HepG2 (cell line): ENCODE measurements around the gene TTLL4. TPM values are rescaled to one million over a fixed set of nuclear protein-coding genes. Genes with fewer than 3 reads are reported as not detected.
A peak's percentile ranks its signal among the peaks of the same experiment; 100 is the strongest.

Source experiments
- ADNP ChIP-seq: sonication (generic); formaldehyde crosslinking; IDR thresholded peaks from 2 replicates; pipeline ENCODE4 v1.4.0; 2020; ENCODE audit warnings: missing genetic modification reagents
- ATF6 ChIP-seq: sonication (generic); formaldehyde crosslinking; conservative IDR thresholded peaks from 2 replicates; pipeline ENCODE4 v1.4.0; 2020; ENCODE audit warnings: missing genetic modification reagents
- CBX5 ChIP-seq: sonication (generic); formaldehyde crosslinking; IDR thresholded peaks from 2 replicates; pipeline ENCODE4 v1.4.0; 2020; ENCODE audit warnings: missing genetic modification reagents, borderline replicate concordance
- CSRNP1 ChIP-seq: sonication (generic); formaldehyde crosslinking; IDR thresholded peaks from 2 replicates; pipeline ENCODE4 v1.8.1; 2023; ENCODE audit warnings: mild to moderate bottlenecking, missing genetic modification reagents
- ELF1 ChIP-seq: sonication (generic); formaldehyde crosslinking; IDR thresholded peaks from 2 replicates; pipeline ENCODE4 v1.4.0; 2020; ENCODE audit warnings: missing genetic modification reagents
- FOSL2 ChIP-seq: sonication (generic); formaldehyde crosslinking; IDR thresholded peaks from 2 replicates; pipeline ENCODE4 v1.4.0; 2020; ENCODE audit warnings: missing genetic modification reagents
- GFI1 ChIP-seq: sonication (generic); formaldehyde crosslinking; IDR thresholded peaks from 2 replicates; pipeline ENCODE4 v1.5.0; 2020; ENCODE audit warnings: missing genetic modification reagents, mild to moderate bottlenecking, borderline replicate concordance
- HMGXB3 ChIP-seq: sonication (generic); formaldehyde crosslinking; IDR thresholded peaks from 2 replicates; pipeline ENCODE4 v1.4.0; 2020; ENCODE audit warnings: missing genetic modification reagents, borderline replicate concordance
- MLLT10 ChIP-seq: sonication (generic); formaldehyde crosslinking; IDR thresholded peaks from 2 replicates; pipeline ENCODE4 v1.4.0; 2020; ENCODE audit warnings: missing genetic modification reagents
- MNT ChIP-seq: fragments of 450-650 bp; IDR thresholded peaks from 2 replicates; pipeline ENCODE4 v1.6.1; 2016
- RNF2 ChIP-seq: fragments of 450-650 bp; conservative IDR thresholded peaks from 2 replicates; pipeline ENCODE4 v1.6.1; 2016; ENCODE audit warnings: low read depth
- TGIF2 ChIP-seq: IDR thresholded peaks from 2 replicates; pipeline ENCODE4 v1.6.1; 2016; ENCODE audit warnings: control low read depth, missing compliant biosample characterization
- ZEB1 ChIP-seq: IDR thresholded peaks from 2 replicates; pipeline ENCODE4 v1.6.1; 2012; ENCODE audit warnings: mild to moderate bottlenecking, low read depth, inconsistent platforms; ENCODE audit not compliant: insufficient replicate concordance
- ZNF639 ChIP-seq: conservative IDR thresholded peaks from 2 replicates; pipeline ENCODE4 v1.6.1; 2018; ENCODE audit warnings: missing genetic modification reagents
- ZNF75D ChIP-seq: sonication (generic); formaldehyde crosslinking; IDR thresholded peaks from 2 replicates; pipeline ENCODE4 v1.8.1; 2023; ENCODE audit warnings: missing genetic modification reagents, mild to moderate bottlenecking, borderline replicate concordance
- polyA plus RNA-seq, 8 experiments: library from polyadenylated mRNA; depleted of rRNA in 3 of 8; stranded (reverse) in 7 of 8; unstranded in 1 of 8; fragments of >200 nt; fragmentation: Illumina TruSeq in 4 of 8; extraction: Trizol in 4 of 8; gene quantifications; 2 replicates each; pipeline versions ENCODE4 v1.2.1 to v1.2.3, GENCODE V29; 2011 to 2016; ENCODE audit warnings: low read depth in 4 of 8, missing spikeins in 1 of 8, mixed read lengths in 1 of 8; ENCODE audit not compliant: insufficient read depth in 1 of 8
- total RNA-seq, 5 experiments: library from RNA; depleted of rRNA; stranded (reverse); fragments of >200 nt; fragmentation: Illumina TruSeq; extraction: Trizol; gene quantifications; 2 replicates each; pipeline ENCODE4 v1.2.3, GENCODE V29; 2016; ENCODE audit warnings: low read depth in 1 of 5

The TTLL4 gene
- total and polyA plus RNA-seq, 2 of the 13 experiments (the other 11 are each of a cell fraction or from before 2014, with no cell fraction given): 77.5 to 84.6 TPM

GRCh38 chr2:218671654-218672566, 38.7 kb upstream of the TTLL4 start, which contains the start of the genes RNF25 and STK36 (continued):
- TF ChIP-seq ZNF639 (CRISPR knock-in tag) (peak; percentile 22; the same call in 1 of the 2 replicates), RNF2 (0 out of 2 replicates have a peak, but pooled peaks have one; percentile 44), GFI1 (CRISPR knock-in tag) (peak; percentile 70; the same call in 1 of the 2 replicates), ADNP (CRISPR knock-in tag) (no peak), ELF1 (CRISPR knock-in tag) (peak; percentile 94), TGIF2 (CRISPR knock-in tag) (peak; percentile 52), MNT (peak; percentile 16; the same call in 1 of the 2 replicates), HMGXB3 (CRISPR knock-in tag) (peak; percentile 71), ZEB1 (peak; percentile 51), ATF6 (CRISPR knock-in tag) (0 out of 2 replicates have a peak, but pooled peaks have one; percentile 32), CBX5 (peak; percentile 82; the same call in 1 of the 2 replicates), MLLT10 (CRISPR knock-in tag) (no peak), ZNF75D (CRISPR knock-in tag) (peak; percentile 88; the same call in 1 of the 2 replicates), CSRNP1 (CRISPR knock-in tag) (peak; percentile 96), FOSL2 (CRISPR knock-in tag) (peak; percentile 37)
